ENCODE results near the gene MAD1L1. TPM values are rescaled to one million over a fixed set of nuclear protein-coding genes. Genes with fewer than 3 reads are reported as not detected.

Gene MAD1L1
- total RNA-seq, 2 experiments from 2014 or later, result 58.3 to 65.3 TPM

DNA sequence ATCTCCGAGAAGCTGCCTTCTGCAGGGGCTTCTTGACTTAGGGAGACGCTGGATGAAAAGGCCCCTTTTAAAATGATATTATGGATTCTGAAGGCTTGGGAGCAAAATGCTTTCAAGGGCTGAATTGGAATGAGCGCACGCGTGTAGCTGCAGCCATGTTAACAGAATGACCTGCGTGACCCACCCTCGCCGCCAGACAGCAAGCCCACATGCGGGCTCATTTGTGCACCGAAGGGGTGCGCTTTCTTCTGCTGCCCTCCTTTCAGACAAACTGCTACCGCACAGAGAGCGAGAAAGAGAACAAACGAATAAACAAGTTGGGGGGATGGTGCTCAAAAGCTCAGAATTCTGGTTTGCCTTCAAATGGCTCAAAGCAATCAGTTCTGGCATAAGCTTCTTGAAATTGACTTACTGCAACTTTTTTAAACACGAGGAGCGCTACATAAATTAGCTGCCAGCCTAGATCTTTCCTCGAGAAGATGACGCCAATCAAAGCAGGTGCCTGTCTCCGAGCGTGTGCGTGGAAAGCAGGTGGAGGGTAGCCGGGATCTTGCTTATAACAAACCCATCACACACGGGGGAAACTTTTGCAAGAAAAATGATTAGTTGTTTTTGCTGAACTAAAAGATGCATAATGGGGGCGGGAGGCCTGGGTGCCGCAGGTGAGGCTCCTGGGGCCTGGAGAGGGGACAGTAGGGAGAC lies 268.4 kb downstream of the MAD1L1 start:
- H3K9me2 ChIP-seq (ENCODE audit: insufficient read depth, low read length), result no peaks in the 10 kb centered on the region
- peaks cover 20% of the 10 kb centered on the region for H3K36me3 ChIP-seq (ENCODE audit: insufficient read depth, low read length)
- H4K20me1 ChIP-seq (ENCODE audit: insufficient read depth, low read length), result no peaks in the 10 kb centered on the region
- ChIA-PET CTCF (ENCODE audit: unreplicated experiment) (no interaction called here), POLR2A (interaction anchor here (0.9 kb wide), 1 partner anchor 297 kb away, joined by 3 read pairs; no protein-coding TSS in a partner anchor)
- no peaks in the 10 kb centered on the region for H3K4me1 ChIP-seq (ENCODE audit: insufficient read depth, low read length, poor library complexity, severe bottlenecking)
- TF ChIP-seq, protein P1, sequence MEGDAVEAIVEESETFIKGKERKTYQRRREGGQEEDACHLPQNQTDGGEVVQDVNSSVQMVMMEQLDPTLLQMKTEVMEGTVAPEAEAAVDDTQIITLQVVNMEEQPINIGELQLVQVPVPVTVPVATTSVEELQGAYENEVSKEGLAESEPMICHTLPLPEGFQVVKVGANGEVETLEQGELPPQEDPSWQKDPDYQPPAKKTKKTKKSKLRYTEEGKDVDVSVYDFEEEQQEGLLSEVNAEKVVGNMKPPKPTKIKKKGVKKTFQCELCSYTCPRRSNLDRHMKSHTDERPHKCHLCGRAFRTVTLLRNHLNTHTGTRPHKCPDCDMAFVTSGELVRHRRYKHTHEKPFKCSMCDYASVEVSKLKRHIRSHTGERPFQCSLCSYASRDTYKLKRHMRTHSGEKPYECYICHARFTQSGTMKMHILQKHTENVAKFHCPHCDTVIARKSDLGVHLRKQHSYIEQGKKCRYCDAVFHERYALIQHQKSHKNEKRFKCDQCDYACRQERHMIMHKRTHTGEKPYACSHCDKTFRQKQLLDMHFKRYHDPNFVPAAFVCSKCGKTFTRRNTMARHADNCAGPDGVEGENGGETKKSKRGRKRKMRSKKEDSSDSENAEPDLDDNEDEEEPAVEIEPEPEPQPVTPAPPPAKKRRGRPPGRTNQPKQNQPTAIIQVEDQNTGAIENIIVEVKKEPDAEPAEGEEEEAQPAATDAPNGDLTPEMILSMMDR (conservative IDR thresholded peaks at IDR 0.05; ENCODE audit: low read length), result no peak
- TF ChIP-seq EZH2phosphoT487 (IDR thresholded peaks at IDR 0.05; ENCODE audit: borderline replicate concordance, low read depth, low read length), result no peak
- intact Hi-C loops (cut with micrococcal nuclease; ENCODE audit: unreplicated experiment), result no loop called here
- H3K4me3 ChIP-seq (ENCODE audit: low read depth, low read length, poor library complexity, severe bottlenecking), result no peak overlapping the region
- no TSS peak for BruUV-seq (replicated peaks)
- no peak overlapping the region for H3K27ac ChIP-seq (ENCODE audit: low read depth, low read length, poor library complexity, severe bottlenecking)
- no peaks in the 10 kb centered on the region for H3K79me2 ChIP-seq (ENCODE audit: insufficient read depth, low read depth, low read length)
- H3K9me3 ChIP-seq (ENCODE audit: low read length), result no peaks in the 10 kb centered on the region
- H2AFZ ChIP-seq (ENCODE audit: low read length), result no peak overlapping the region
- no peak overlapping the region for H3K4me2 ChIP-seq (ENCODE audit: low read length)
- no peak for DNase-seq (ENCODE audit: low spot score)

DNA sequence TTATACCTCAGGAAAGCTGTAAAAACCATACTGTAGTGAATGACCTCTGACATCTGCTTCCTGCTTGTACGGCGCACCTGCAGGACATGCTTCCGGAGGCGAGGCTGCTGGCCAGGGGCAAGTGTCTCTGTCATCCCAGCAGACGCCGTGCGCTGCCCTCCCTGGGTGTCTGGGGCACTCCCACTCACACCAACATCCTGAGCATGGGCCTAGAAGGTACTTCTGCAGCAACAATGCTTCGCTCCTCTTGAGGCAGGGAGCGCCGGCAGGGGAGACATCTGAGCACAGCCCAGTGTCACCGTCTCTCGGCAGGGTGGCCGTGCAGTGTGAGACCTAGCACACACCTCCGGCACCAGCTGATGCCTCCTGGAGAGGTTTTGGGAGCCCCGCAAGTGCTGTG lies 269.2 kb downstream of the MAD1L1 start:
- TF ChIP-seq, protein P1 (conservative IDR thresholded peaks at IDR 0.05; ENCODE audit: low read length), result no peak
- no peak for TF ChIP-seq EZH2phosphoT487 (IDR thresholded peaks at IDR 0.05; ENCODE audit: borderline replicate concordance, low read depth, low read length)

DNA sequence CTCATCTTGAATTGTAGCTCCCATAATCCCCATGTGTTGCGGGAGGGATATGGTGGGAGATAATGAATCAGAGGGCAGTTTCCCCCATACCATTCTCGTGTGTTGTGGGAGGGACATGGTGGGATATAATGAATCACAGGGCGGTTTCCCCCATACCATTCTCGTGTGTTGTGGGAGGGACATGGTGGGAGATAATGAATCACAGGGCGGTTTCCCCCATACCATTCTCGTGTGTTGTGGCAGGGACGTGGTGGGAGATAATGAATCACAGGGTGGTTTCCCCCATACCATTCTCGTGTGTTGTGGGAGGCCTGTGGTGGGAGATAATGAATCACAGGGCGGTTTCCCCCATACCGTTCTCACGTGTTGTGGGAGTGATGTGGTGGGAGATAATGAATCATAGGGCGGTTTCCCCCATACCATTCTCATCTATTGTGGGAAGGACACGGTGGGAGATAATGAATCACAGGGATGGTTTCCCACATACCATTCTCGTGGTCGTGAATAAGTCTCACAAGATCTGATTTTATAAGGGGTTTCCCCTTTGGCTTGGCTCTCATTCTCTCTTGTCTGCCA lies 271.0 kb downstream of the MAD1L1 start:
- no peaks in the 10 kb centered on the region for H3K4me1 ChIP-seq (ENCODE audit: insufficient read depth, low read length, poor library complexity, severe bottlenecking)
- intact Hi-C loops (cut with micrococcal nuclease; ENCODE audit: unreplicated experiment), result no loop called here
- H3K4me3 ChIP-seq (ENCODE audit: low read depth, low read length, poor library complexity, severe bottlenecking), result no peak overlapping the region
- no peaks in the 10 kb centered on the region for H4K20me1 ChIP-seq (ENCODE audit: insufficient read depth, low read length)
- ChIA-PET CTCF (ENCODE audit: unreplicated experiment) (no interaction called here), POLR2A (no interaction called here)
- DNase-seq (ENCODE audit: low spot score), result no peak
- H3K9me3 ChIP-seq (ENCODE audit: low read length), result no peaks in the 10 kb centered on the region
- no peak overlapping the region for H3K27ac ChIP-seq (ENCODE audit: low read depth, low read length, poor library complexity, severe bottlenecking)
- H3K4me2 ChIP-seq (ENCODE audit: low read length), result no peak overlapping the region
- no peak overlapping the region for H2AFZ ChIP-seq (ENCODE audit: low read length)
- no TSS peak for BruUV-seq (replicated peaks)
- H3K9me2 ChIP-seq (ENCODE audit: insufficient read depth, low read length), result no peaks in the 10 kb centered on the region
- peaks cover 20% of the 10 kb centered on the region for H3K36me3 ChIP-seq (ENCODE audit: insufficient read depth, low read length)
- TF ChIP-seq, protein P1 (conservative IDR thresholded peaks at IDR 0.05; ENCODE audit: low read length), result no peak
- no peak for TF ChIP-seq EZH2phosphoT487 (IDR thresholded peaks at IDR 0.05; ENCODE audit: borderline replicate concordance, low read depth, low read length)
- H3K79me2 ChIP-seq (ENCODE audit: insufficient read depth, low read depth, low read length), result no peaks in the 10 kb centered on the region

More for the DNA sequence above, 269.2 kb downstream of the MAD1L1 start:
- H3K9me3 ChIP-seq (ENCODE audit: low read length), result no peaks in the 10 kb centered on the region
- no peak overlapping the region for H3K4me2 ChIP-seq (ENCODE audit: low read length)
- POLR2A ChIA-PET, result no interaction called here
- peaks cover 20% of the 10 kb centered on the region for H3K36me3 ChIP-seq (ENCODE audit: insufficient read depth, low read length)
- intact Hi-C loops (cut with micrococcal nuclease; ENCODE audit: unreplicated experiment), result no loop called here
- H2AFZ ChIP-seq (ENCODE audit: low read length), result no peak overlapping the region
- no peak for DNase-seq (ENCODE audit: low spot score)
- CTCF ChIA-PET (ENCODE audit: unreplicated experiment), result no interaction called here
- no peaks in the 10 kb centered on the region for H3K79me2 ChIP-seq (ENCODE audit: insufficient read depth, low read depth, low read length)
- H3K9me2 ChIP-seq (ENCODE audit: insufficient read depth, low read length), result no peaks in the 10 kb centered on the region
- no peak overlapping the region for H3K27ac ChIP-seq (ENCODE audit: low read depth, low read length, poor library complexity, severe bottlenecking)
- no peaks in the 10 kb centered on the region for H4K20me1 ChIP-seq (ENCODE audit: insufficient read depth, low read length)
- H3K4me3 ChIP-seq (ENCODE audit: low read depth, low read length, poor library complexity, severe bottlenecking), result no peak overlapping the region
- BruUV-seq (replicated peaks), result no TSS peak
- no peaks in the 10 kb centered on the region for H3K4me1 ChIP-seq (ENCODE audit: insufficient read depth, low read length, poor library complexity, severe bottlenecking)

All from OCI-LY7 (cell line).